Osteocyte (in vitro differentiated cells): ENCODE data around the gene GRM7. TPM values are rescaled to one million over a fixed set of nuclear protein-coding genes. Genes with fewer than 3 reads are reported as not detected.

Source experiments
- DNase-seq: peaks from one replicate; pipeline ENCODE4 v3.0.0; 2021; ENCODE audit warnings: mixed read lengths; ENCODE audit not compliant: unreplicated experiment; ENCODE audit errors: extremely low spot score
- H3K27ac Mint-ChIP-seq: one replicate; pipeline ENCODE4 v1.8.0; 2021; ENCODE audit warnings: mild to moderate bottlenecking, mixed read lengths; ENCODE audit not compliant: unreplicated experiment
- H3K27me3 Mint-ChIP-seq: one replicate; pipeline ENCODE4 v1.8.0; 2021; ENCODE audit warnings: mixed read lengths; ENCODE audit not compliant: unreplicated experiment
- H3K36me3 Mint-ChIP-seq: one replicate; pipeline ENCODE4 v1.8.0; 2021; ENCODE audit warnings: mixed read lengths; ENCODE audit not compliant: unreplicated experiment
- H3K4me1 Mint-ChIP-seq: one replicate; pipeline ENCODE4 v1.8.0; 2021; ENCODE audit warnings: mixed read lengths; ENCODE audit not compliant: unreplicated experiment
- H3K4me3 Mint-ChIP-seq: one replicate; pipeline ENCODE4 v1.8.0; 2021; ENCODE audit warnings: mild to moderate bottlenecking, moderate library complexity, mixed read lengths; ENCODE audit not compliant: unreplicated experiment
- H3K9me3 Mint-ChIP-seq: one replicate; pipeline ENCODE4 v1.8.0; 2021; ENCODE audit warnings: mixed read lengths; ENCODE audit not compliant: unreplicated experiment
- total RNA-seq: library from RNA; stranded (reverse); gene quantifications from 2 replicates; pipeline ENCODE4 v1.2.1, GENCODE V29; 2021
- TF ChIP-seq, protein P1 (sequence below): fragments of 200-600 bp; sonication (generic); IDR thresholded peaks from 2 replicates; pipeline ENCODE4 v1.5.0; 2021; ENCODE audit warnings: antibody characterized with exemption, mild to moderate bottlenecking, moderate library complexity

Gene GRM7
- total RNA-seq, 1 donor from 2014 or later, result not detected

DNA sequence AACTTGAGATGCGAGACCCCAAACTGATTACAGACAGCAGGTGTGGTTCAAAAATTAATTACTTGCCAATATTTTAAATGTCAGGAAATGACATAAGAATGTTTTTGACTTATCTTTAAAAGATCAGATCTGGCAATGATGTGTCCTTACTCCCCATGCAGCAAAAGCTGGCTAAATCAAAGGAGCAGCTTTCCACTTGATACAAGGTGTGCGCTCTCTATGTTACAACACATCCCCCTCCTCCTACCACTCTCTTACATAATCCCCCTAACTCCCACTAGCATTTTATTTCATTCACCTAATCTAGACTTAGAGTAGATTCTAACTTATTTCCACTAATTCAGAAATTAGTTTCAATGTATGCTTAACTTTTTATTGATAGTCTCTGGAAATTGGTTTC, 609.0 kb downstream of the GRM7 start:
- H3K9me3 Mint-ChIP-seq, result no peaks in the 10 kb centered on the region
- TF ChIP-seq, protein P1, sequence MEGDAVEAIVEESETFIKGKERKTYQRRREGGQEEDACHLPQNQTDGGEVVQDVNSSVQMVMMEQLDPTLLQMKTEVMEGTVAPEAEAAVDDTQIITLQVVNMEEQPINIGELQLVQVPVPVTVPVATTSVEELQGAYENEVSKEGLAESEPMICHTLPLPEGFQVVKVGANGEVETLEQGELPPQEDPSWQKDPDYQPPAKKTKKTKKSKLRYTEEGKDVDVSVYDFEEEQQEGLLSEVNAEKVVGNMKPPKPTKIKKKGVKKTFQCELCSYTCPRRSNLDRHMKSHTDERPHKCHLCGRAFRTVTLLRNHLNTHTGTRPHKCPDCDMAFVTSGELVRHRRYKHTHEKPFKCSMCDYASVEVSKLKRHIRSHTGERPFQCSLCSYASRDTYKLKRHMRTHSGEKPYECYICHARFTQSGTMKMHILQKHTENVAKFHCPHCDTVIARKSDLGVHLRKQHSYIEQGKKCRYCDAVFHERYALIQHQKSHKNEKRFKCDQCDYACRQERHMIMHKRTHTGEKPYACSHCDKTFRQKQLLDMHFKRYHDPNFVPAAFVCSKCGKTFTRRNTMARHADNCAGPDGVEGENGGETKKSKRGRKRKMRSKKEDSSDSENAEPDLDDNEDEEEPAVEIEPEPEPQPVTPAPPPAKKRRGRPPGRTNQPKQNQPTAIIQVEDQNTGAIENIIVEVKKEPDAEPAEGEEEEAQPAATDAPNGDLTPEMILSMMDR, result no peak
- no peak overlapping the region for H3K27ac Mint-ChIP-seq
- H3K27me3 Mint-ChIP-seq, result peaks cover 14% of the 10 kb centered on the region
- H3K36me3 Mint-ChIP-seq, result no peaks in the 10 kb centered on the region
- no peaks in the 10 kb centered on the region for H3K4me1 Mint-ChIP-seq
- DNase-seq, result no peak
- H3K4me3 Mint-ChIP-seq, result no peak overlapping the region

DNA sequence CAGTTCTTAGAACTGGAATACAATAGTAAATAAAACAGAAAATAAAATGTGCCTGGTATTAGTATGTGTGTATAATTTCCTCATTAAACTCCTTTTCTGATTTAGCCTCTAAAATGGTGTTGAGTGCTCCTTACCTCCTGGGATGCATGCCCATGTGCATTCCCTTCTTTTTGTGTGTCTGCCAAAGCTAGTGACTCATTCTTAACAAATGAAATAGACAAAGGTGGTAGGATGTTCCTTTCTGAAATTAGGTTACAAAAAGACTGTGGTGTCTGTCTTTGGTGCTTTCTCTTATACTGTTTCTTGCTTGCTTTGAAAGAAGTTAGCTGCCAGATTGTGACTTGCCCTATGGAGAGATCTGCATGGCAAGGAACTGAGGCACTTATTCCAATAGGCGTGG, 623.7 kb downstream of the GRM7 start:
- peaks cover 4% of the 10 kb centered on the region for H3K9me3 Mint-ChIP-seq
- no peak for DNase-seq
- H3K27ac Mint-ChIP-seq, result no peak overlapping the region
- H3K4me3 Mint-ChIP-seq, result no peak overlapping the region
- no peaks in the 10 kb centered on the region for H3K4me1 Mint-ChIP-seq
- H3K27me3 Mint-ChIP-seq, result peaks cover 18% of the 10 kb centered on the region
- H3K36me3 Mint-ChIP-seq, result no peaks in the 10 kb centered on the region
- TF ChIP-seq, protein P1, result no peak

DNA sequence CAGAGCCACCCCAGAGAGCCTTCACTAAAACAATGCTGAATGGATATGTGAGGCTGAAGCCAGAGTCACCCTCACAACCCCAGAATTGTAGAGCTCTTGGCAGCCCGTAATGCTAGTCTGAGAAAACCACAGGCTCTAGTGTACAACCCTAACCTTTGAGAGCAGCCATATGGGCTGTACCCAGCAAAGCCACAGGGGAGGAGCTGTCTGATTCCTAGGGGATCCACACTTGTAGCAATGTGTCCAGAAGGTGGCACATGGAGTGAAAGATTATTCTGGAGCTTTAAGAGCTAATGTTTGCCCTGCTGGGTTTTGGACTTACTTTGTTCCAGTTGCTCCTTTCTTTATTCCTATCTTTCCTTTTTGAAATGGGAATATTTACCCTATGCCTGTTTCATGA, 626.8 kb downstream of the GRM7 start:
- no peak overlapping the region for H3K27ac Mint-ChIP-seq
- no peaks in the 10 kb centered on the region for H3K36me3 Mint-ChIP-seq
- TF ChIP-seq, protein P1, result no peak
- peaks cover 25% of the 10 kb centered on the region for H3K27me3 Mint-ChIP-seq
- no peaks in the 10 kb centered on the region for H3K4me1 Mint-ChIP-seq
- H3K9me3 Mint-ChIP-seq, result peaks cover 6% of the 10 kb centered on the region
- H3K4me3 Mint-ChIP-seq, result no peak overlapping the region
- no peak for DNase-seq

DNA sequence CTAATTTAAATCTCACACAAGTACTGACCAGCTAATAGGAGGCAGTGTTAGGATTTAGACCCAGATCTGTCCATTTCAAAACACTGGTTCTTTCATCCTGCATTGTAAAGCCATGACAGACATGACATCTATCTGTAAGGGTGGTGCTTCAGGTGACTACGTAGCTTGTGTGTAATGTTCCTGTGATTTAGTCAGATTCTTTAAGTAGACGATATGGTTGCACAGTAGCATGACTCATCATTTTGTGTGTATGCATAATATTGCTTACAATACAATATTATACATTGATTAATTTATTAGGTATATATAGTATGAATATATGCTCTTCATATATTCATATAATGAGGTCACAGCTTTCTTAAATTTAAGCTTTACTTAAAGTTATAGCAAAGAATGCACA, 628.5 kb downstream of the GRM7 start:
- TF ChIP-seq, protein P1, result no peak
- H3K27me3 Mint-ChIP-seq, result peaks cover 28% of the 10 kb centered on the region

DNA sequence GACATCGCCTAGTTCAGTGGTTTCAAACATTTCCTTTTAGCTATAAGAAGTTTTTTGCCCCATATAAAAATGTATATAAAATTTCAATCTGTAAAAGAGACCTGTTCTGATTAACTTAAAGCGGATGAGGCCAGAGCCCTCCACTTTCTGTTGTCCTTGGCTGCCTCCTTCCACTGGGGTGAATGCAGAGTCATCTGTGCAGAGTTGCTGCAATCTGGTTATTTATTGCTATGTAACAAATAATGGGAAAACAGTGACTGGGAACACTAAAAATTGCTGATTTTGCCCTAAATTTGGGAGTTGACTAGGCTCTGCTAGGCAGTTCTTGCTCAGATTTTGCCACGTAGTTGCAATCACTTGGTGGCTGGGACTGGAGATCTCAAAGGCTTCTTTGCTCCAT, 637.8 kb downstream of the GRM7 start:
- no peak for DNase-seq
- TF ChIP-seq, protein P1, result no peak
- Mint-ChIP-seq H3K4me3 (no peak overlapping the region), H3K36me3 (no peaks in the 10 kb centered on the region), H3K27ac (no peak overlapping the region), H3K27me3 (no peaks in the 10 kb centered on the region), H3K9me3 (peaks cover 26% of the 10 kb centered on the region), H3K4me1 (peaks cover 1% of the 10 kb centered on the region)

More for the DNA sequence above, 628.5 kb downstream of the GRM7 start:
- Mint-ChIP-seq H3K4me1 (no peaks in the 10 kb centered on the region), H3K36me3 (peaks cover 2% of the 10 kb centered on the region), H3K4me3 (no peak overlapping the region), H3K9me3 (peaks cover 23% of the 10 kb centered on the region), H3K27ac (no peak overlapping the region)
- DNase-seq, result no peak
